GM19025 (cell line): ENCODE results near the gene CHRM3.
"Not testable (repeated sequence)": the region's sequence is repeated elsewhere in the genome, so short reads cannot be mapped to it uniquely, and the experiment has no call there.

Experiments
- ATAC-seq: cut with Tn5 transposase; IDR thresholded peaks from one replicate; pipeline ENCODE4 v1.9.1; 2021; ENCODE audit warnings: mild to moderate bottlenecking, low read depth, moderate library complexity; ENCODE audit not compliant: unreplicated experiment

Gene CHRM3

DNA sequence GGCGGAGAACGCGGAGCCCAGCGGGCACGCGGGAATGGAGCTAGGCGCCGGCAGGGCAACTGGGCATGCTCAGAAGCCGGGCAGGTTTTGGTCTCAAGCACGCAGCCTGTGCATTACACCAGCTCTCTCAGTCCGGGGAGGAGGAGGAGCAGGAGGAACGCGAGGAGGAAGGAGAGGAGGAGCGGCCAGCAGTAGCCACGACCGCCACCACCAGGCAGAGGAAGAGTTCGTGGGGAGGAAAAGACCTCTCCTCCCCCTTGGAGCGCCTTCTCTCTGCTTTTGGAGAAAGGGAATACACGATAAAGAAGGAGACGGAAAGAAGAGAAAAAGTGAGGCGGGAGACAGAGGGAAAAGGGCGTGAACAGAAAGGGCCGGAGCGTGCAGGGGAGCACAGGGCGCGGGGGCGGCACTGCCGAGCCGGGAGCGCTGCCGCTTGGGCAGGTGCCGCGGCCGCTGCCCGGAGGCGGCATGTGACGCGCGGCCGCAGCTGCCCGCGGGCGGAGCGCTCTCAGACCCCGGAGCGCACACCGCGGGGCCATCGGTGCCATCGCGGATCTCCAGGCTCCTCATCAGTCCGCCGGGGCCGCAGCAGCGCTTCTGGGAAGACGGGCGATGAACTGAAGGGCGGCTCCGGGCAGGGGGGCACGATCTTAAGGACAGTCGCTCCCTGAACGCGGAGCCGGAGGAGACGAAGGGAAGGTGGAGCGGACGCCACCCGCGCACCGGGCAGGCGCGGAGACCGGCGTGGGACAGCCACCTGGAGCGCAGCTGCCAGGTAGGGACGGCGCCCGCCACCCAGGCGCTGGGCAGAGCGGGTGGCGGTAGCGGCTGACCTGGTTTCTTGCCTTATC lies at the start of gene CHRM3:
Gene CHRM3 (plus strand): TSS at position 116 of the 851 bp plus-strand sequence. CDS start 520,884 bp downstream, outside the sequence.
- ATAC-seq = no peak

DNA sequence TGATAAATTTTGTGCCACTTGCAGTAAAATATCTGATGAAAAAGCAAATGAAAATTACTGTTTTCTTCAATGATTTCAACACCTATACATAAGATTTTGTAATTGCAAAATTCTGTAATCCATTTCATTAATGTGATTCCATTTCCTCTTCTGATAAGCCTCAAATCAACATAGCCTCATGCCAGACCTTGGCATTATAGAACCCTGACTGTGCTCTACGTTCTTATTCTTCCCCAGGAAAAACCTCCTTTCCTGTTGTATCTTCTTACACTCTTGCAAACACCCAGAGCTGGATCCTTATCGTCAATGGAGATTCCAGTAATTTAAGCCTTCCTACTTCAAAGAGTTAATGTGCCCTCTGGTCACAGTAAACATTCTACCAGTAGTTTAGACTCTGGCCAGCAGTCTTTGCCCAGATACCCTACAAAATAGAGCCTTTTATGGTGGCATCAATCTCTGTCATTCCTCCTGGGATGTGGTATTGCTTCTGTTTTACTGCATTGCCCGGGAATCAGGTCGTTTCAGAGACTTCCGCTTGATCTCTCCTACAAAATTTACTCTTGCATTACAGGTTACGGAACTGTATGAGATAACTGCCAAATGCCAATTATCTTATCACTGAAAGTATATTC lies 48.5 kb upstream of the CHRM3 start:
- no peak for ATAC-seq

DNA sequence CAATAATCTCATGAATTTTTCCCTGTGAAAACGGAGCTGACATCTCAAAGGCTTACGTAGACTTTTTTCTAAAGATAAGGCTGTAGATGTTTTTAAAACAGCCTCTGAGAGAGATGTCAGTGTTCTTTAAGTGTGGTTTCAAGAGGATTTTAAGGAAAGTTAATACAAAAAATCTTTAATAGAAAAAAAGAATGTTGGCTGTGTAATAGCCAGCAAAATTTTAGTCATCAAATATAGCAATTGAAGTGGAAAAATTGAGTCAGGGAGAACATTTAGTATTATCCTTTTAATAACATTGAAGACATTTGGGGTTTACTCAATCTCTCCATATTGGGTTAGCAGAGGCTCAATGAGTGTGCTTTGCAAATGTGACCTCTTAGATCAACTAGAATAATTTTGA lies 38.6 kb upstream of the CHRM3 start:
- ATAC-seq = no peak

DNA sequence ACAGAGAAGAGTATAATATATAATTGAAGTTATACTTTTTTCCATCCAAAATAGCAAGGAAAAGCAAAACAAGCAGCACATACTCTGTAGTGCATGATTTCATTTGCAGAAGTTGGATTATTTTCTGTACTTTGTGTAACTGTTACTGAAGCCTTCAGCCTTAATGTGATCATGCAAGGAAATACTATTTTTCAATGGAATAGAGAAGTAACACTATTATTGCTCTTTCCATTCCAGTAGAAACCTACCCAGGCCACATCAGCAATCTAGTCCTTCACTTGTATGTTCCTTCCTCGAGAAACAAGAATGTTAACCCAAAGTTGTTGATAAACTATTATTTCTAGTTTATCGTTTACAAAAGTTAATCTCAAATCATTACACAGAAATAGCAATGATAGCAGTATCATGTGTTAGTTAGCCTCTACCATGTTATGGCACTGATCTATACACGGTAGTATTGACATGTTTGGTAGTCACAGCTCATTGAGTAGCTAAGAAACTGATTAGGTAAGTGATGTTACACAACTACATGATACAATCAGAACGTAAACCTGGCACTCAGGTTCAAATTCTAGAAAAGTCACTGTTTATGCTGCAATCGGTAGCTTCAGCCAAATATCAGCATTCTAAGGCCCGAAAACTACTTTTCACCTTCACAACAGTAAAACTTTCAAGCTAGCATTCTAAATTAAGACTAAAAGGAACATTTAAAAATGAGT lies 37.6 kb upstream of the CHRM3 start:
- no peak for ATAC-seq

DNA sequence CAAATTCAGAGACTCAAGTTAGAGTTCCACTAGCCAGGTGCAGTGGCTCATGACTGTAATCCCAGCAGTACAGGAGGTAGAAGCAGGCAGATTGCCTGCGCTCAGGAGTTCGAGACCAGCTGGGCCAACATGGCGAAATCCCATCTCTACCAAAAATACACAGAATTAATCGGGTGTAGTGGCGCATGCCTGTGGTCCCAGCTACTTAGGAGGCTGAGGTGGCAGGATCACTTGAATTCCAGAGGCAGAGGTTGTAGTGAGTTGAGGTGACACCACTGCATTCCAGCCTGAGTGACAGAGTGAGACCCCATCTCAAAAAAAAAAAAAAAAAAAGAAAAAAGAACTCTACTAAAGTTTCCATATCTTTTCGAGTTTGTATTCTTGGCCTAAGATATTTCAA lies 36.7 kb upstream of the CHRM3 start:
- ATAC-seq = no peak

DNA sequence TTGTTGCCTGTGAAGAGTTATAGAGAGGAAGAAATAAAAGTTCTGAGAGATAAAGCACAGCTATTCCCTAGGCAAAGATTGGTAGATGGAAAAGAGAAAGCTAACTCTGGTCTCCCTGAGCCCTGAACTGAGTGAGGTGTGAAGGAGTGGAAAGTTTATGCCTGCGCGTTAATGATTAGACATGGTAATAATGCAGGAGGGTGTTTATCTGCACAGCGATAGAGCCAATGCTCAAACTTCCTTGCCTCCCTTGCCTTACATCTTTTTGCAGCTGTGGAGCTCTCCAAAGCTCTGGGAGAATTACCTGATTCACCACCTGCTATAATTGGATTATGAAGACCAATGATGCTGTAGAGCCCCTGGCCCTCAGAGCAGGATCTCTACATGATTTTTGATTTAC lies 32.8 kb upstream of the CHRM3 start:
- ATAC-seq = no peak

DNA sequence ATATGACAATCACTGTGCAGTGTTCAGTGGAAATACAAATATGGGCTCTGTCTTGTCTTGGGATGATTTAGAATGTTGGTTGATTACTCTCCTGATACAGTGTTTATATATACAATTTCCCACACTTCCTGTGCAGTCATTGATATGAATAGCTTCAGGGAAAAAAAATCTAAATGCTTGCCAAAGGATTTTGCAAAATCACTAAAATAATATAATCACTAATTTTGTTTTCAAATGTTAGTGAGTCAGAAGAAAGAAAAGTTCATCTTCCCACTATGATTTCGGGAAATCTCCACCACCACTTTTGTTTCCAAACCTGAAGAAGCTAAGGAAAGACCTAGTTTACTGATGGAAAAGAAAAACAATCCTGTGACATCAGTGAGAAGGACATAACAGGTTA lies 32.1 kb upstream of the CHRM3 start:
- no peak for ATAC-seq

DNA sequence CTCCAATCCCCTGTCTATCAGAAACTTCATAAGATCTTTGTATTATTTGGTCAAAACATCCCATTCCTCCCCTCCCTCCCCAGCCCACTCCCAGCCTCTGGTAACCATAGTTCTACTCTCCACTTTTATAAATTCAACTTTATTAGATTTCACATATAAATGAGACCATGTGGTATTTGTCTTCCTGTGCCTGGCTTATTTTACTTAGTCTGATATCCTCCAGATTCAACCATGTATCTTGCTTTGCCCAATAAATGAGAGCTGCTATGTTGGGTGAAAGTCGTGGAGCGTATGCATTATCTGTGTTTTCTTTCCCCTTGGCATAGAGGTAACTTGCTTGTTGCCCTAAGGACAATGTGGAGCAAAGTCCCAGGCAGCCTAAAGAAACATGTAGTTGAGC lies 28.5 kb upstream of the CHRM3 start:
- no peak for ATAC-seq

DNA sequence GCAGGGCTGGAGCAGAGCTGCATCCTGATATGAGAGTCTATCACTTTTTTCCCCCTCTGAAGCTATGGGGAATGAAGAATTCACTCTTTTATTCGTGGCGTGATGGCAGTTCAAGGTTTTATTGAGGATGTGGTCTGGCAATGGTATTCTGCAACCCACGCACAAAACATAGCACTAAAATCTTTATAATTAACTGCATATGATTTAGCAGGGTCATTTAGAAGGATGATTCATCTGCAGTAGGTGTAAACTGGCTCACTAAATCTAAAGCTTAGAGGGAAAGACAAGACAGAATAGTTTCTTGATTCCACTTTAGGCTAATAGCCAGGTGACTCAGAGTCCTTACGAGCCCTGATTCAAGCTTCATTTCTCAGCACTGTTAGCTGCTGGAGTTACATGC lies 25.0 kb upstream of the CHRM3 start:
- no peak for ATAC-seq

DNA sequence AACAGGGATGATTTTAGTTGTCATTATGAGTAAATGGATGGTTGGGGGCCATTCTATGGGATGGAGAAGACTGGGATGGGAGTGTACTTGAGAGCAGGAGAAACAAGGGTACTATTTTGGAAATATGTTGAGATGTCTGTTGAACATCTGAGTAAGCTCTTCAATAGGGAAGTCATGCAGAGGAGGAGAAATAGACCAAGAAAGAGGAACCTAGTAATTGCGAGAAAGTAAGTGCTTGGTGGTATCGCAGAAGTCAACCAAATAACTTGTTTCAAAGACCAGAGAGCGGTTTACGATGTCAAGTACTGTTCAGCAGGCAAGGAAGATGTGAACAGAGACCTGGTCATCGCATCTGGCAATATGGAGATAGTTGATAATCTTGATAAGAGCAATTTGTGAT lies 22.4 kb upstream of the CHRM3 start:
- no peak for ATAC-seq

DNA sequence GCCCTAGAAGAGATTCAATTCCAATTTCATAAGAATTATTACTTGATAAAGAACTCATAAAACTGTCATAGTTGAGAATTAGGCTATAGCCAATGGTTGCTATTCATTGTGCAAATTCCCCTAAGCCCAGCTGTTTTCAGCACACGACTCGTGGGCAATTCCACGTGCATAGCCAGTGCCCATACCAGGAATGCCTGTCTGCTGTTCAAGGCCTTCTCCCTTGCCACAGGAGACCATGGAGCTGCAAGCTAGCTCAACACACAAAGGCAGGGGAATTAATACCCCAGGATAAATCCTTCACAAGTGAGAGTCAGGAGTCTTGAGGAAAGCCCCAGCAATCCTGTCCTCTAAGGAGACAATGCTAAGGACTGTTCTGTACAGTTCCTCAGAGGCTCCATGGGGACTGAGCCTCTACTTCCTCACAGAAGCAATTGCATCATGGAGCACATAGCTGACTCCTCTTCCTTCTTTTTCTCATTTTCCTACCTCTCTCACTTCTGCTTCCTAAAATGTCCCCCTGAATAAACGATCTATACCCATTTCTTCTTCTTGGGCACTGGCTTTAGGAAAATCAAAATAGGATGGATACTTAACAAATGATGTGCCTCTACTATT lies 19.1 kb upstream of the CHRM3 start:
- ATAC-seq = no peak

DNA sequence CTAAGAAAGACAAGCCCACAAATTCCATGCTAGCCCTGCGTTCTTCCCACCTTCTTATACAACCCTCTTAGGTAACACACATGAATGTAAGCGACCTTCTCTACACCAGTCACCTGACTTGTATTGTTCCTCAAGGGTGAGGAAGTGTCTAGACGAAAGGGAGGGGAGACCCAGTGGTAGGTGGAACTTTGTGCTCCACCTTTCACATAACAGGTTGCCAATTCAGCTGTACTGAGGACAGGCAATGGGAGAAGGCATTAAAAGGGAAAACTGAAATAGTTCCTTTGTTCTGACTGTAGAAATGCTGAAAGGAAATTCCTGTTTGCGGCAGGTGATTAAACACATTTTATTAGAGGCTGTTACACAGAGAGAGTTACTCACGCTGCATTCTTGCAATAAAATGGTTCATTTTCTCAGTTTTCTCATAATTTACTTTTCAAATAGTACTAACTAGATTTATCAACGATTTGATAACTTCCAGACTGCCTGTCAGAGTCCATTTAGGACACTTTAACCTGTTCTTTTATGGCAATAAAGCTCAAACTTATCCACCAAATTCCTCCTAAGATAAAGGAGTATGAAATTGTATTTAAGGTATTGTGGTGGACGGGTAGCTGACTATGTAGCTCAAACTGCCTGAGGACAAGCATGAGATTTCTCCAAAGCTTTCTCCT lies 17.8 kb upstream of the CHRM3 start:
- ATAC-seq = no peak

DNA sequence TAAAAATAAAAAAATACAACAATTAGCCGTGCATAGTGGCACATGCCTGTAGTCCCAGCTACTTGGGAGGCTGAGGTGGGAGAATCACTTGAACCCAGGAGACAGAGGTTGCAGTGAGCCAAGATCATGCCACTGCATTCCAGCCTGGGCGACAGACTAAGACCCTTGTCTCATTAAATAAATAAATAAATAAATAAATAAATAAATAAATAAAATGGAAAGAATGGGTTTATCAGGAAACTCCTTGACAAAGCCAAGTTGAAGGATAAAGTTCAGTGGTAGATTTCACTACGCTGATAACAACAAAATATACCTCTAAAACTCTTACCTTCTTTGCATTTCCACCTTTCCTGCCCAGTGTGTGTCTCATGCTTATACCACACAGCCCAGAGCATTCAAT lies 15.5 kb upstream of the CHRM3 start:
- ATAC-seq = not testable (repeated sequence)

DNA sequence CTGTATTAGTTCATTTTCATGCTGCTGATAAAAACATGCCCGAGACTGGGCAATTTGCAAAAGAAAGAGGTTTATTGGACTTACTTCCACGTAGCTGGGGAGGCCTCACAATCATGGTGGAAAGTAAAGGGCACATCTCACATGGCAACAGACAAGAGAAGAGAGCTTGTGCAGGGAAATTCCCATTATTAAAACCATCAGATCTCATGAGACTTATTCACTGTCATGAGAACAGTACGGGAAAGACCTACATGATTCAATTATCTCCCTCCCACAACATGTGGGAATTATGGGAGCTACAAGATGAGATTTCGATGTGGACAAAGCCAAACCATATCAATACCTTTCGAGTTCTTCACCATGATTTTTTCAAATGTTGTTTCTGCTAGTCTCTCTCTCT lies 3.7 kb upstream of the CHRM3 start:
- no peak for ATAC-seq

DNA sequence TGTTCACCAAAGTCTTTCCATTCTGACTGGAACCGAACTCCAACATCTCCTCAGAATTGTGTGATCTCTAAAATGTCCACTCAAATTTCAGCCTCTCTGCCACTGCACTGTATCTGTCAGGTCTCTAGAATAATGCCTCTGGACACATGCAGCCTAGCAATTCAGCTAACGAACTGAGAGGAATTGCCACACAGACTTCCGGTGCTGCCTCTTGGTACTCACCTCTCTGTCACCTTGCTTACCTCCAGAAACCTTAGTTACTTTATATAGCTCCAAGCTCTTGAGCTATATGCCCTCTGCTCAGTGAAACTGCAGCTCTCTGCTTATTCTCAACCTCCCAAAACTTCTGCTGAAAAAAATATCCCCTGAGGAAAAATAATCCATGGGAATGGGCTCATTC lies 2.7 kb upstream of the CHRM3 start:
- ATAC-seq = no peak

DNA sequence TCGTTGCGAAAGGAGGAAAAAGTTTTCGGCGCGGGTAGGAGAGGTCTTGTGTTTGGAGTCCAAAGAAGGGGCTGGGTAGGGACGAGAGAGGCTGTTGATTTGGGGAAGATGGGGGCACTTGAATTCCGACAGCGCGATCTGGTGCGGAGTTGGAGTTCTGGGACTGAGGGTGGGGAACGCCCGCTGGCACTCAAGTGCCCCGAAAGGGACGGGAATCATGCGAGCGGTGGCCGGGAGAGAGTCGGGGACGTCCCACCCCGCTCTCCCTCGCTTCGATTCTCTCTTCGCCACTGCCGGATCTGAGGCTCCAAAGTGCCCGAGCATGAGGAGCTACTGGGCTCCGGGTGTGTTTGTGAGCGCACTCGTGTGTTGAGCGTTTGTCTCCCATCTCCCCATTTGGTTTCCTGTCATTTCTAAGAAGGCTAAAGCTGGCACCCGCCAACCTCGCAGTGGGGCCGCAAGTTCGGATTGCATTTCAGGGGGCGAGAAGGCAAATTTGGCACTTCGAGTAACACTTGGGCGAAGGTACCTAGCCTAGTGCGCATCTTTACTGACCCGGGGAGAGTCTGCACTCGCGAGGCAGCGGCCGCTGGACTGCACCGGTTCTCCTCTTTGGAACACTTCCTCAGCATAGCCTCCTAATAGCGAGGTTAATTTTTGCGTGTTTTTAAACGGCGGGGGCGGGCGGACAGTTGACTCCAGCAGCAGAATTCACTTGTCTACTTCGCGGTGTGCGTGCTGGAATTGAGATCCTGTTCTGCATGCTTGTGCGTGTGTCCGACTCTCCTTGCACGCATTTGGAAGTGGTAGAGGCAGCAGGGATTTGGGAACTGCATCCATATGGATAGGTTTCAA lies 1.2 kb downstream of the CHRM3 start:
- no peak for ATAC-seq

DNA sequence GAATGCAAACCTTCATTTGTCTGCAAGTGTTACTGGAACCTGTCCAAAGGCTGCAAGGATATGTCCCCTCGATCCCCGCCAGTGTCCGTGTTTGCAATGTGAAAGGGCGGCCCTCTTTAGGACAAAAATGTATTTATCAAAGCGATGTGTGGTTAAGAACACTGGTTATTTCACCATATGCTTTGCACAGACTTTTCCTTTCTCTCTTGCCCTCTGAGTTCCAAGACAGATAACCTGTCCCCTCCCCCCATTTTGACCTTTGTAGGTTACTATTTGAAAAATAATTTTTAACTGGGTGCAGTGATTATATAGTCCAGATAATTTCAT lies 1.8 kb downstream of the CHRM3 start:
- no peak for ATAC-seq

DNA sequence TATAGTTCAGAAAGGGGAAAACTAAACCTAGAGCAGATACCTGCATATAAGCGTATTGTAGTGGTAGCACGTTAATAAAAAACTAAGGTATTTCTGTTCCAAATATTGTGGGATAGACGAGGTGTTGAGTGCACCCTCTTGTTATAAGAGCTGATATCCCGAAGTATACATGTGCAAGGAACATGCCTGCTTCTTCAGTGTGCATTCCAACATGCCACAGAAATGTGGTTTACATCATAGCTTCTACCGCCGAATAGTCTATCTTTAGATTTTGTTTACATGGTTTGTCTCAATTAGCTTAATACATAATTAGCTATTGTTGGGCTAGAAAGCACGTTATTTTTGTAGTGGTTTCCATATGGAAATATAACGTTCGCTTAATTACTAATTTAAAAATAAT lies 2.2 kb downstream of the CHRM3 start:
- ATAC-seq = no peak

DNA sequence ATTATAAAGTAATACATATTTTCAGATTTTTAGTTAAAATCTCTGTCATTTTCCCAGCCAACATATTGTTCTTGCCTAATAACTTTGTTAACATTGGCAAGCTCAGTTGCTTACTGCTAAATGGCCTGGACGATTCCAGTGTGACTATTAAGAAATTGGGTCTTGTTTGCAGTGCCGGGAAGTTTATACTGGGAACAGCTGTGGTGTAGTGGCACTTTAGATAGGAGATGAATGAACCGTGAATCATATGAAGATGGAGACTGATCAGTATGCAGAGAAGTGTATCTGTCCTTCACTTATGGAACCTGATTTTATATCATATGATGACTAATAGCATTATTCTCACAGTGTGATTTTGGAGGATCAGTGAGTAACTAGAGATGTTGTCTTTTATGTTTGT lies 3.3 kb downstream of the CHRM3 start:
- no peak for ATAC-seq

DNA sequence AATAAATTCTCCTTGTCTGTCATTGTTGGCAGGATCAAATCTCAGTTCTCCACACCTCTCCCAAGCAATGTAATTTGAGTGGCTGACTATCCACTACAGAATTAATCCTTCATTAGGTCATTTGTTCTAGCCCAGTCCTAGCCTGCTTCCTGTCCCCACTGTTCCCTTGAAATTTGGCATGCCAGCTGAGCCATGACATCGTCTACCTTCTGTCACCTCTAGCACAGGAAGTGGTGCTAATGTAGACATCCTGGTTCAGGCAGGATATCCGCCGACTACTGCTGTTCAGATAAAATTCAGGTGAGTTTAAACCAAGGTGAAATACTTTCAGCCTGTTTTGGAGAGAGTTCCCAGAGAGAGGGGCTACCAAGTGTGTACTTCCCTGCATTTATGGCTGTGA lies 5.9 kb downstream of the CHRM3 start:
- ATAC-seq = no peak
